Karpas-422 (cell line): ENCODE data around the gene RNF220. TPM values are rescaled to one million over a fixed set of nuclear protein-coding genes. Genes with fewer than 3 reads are reported as not detected.

ENCODE experiments used
- DNase-seq: peaks from one replicate; pipeline ENCODE4 v3.0.0-alpha.2; 2015
- H2AFZ ChIP-seq: fragments of 200-600 bp; sonication (generic); 2 replicates; pipeline ENCODE4 v1.6.1; 2014; ENCODE audit warnings: antibody characterized with exemption, low read length, mixed read lengths
- H3K27ac ChIP-seq: fragments of 200-600 bp; sonication (generic); 2 replicates; pipeline ENCODE4 v1.5.1; 2014; ENCODE audit warnings: mild to moderate bottlenecking, low read length, moderate library complexity
- H3K27me3 ChIP-seq: fragments of 200-600 bp; sonication (generic); 2 replicates; pipeline ENCODE4 v1.6.1; 2014; ENCODE audit warnings: low read length, mixed read lengths
- H3K36me3 ChIP-seq: fragments of 200-600 bp; sonication (generic); 2 replicates; pipeline ENCODE4 v1.6.1; 2014; ENCODE audit warnings: low read length, mixed read lengths; ENCODE audit not compliant: insufficient read depth
- H3K4me1 ChIP-seq: fragments of 200-600 bp; sonication (generic); 2 replicates; pipeline ENCODE4 v1.6.1; 2014; ENCODE audit warnings: mild to moderate bottlenecking, low read length, mixed read lengths
- H3K4me2 ChIP-seq: fragments of 200-600 bp; sonication (generic); 2 replicates; pipeline ENCODE4 v1.6.1; 2014; ENCODE audit warnings: low read length, low read depth, mild to moderate bottlenecking; ENCODE audit not compliant: poor library complexity, severe bottlenecking
- H3K4me3 ChIP-seq: fragments of 200-600 bp; sonication (generic); 2 replicates; pipeline ENCODE4 v1.5.1; 2014; ENCODE audit warnings: mild to moderate bottlenecking, antibody characterized with exemption, low read length, mixed read lengths
- H3K79me2 ChIP-seq: fragments of 200-600 bp; sonication (generic); 2 replicates; pipeline ENCODE4 v1.6.1; 2014; ENCODE audit warnings: mild to moderate bottlenecking, low read length, mixed read lengths
- H3K9ac ChIP-seq: fragments of 200-600 bp; sonication (generic); 2 replicates; pipeline ENCODE4 v1.6.0; 2014; ENCODE audit warnings: low read length
- H3K9me2 ChIP-seq: fragments of 200-600 bp; sonication (generic), shearing (Covaris generic); replicated peaks from 2 replicates; pipeline ENCODE4 v1.6.0; 2014; ENCODE audit warnings: mild to moderate bottlenecking, low read length, moderate library complexity; ENCODE audit not compliant: insufficient read depth
- H3K9me3 ChIP-seq: fragments of 300-700, 200-600 bp; sonication (generic); 2 replicates; pipeline ENCODE4 v1.6.1; 2014; ENCODE audit warnings: low read length, mixed read lengths
- H4K20me1 ChIP-seq: fragments of 200-600 bp; sonication (generic); 2 replicates; pipeline ENCODE4 v1.6.1; 2014; ENCODE audit warnings: mild to moderate bottlenecking, antibody characterized with exemption, low read length, low read depth; ENCODE audit not compliant: insufficient read depth
- total RNA-seq: library from RNA; depleted of rRNA; stranded (reverse); fragments of >200 nt; shearing (Covaris generic); gene quantifications from 2 replicates; pipeline ENCODE4 v1.2.3, GENCODE V29; 2014; ENCODE audit warnings: low replicate concordance

RNF220 gene
- total RNA-seq, 1 experiment from 2014 or later: 73.6 TPM

- peaks cover 11% of the 10 kb centered on the region for H3K4me1 ChIP-seq
- H3K79me2 ChIP-seq: no peaks in the 10 kb centered on the region
- no peaks in the 10 kb centered on the region for H3K36me3 ChIP-seq
- no peak overlapping the region for H2AFZ ChIP-seq
- no peak overlapping the region for H3K4me2 ChIP-seq
- no peaks in the 10 kb centered on the region for H3K9me2 ChIP-seq
- H3K4me3 ChIP-seq: no peak overlapping the region
- H4K20me1 ChIP-seq: no peaks in the 10 kb centered on the region
- no peak overlapping the region for H3K27ac ChIP-seq
- no peak overlapping the region for H3K9ac ChIP-seq
- H3K27me3 ChIP-seq: no peaks in the 10 kb centered on the region
- DNase-seq: no peak
- H3K9me3 ChIP-seq: no peaks in the 10 kb centered on the region
Measured at GRCh38 chr1:44433209-44433608, 28.2 kb downstream of the RNF220 start.

GRCh38 chr1:44436401-44437106 lies 31.5 kb downstream of the RNF220 start:
- Histone ChIP-seq H3K27ac (no peak overlapping the region), H3K36me3 (no peaks in the 10 kb centered on the region), H3K4me2 (no peak overlapping the region), H2AFZ (no peak overlapping the region), H3K4me1 (peaks cover 6% of the 10 kb centered on the region), H3K4me3 (no peak overlapping the region), H3K27me3 (no peaks in the 10 kb centered on the region), H3K79me2 (no peaks in the 10 kb centered on the region), H4K20me1 (no peaks in the 10 kb centered on the region), H3K9ac (no peak overlapping the region), H3K9me2 (no peaks in the 10 kb centered on the region), H3K9me3 (no peaks in the 10 kb centered on the region)
- no peak for DNase-seq

GRCh38 chr1:44437107-44437716 lies 32.2 kb downstream of the RNF220 start:
- Histone ChIP-seq H3K27ac (no peak overlapping the region), H3K79me2 (no peaks in the 10 kb centered on the region), H2AFZ (no peak overlapping the region), H3K9me2 (no peaks in the 10 kb centered on the region), H3K27me3 (no peaks in the 10 kb centered on the region), H3K36me3 (no peaks in the 10 kb centered on the region), H3K9ac (no peak overlapping the region), H3K4me1 (peaks cover 6% of the 10 kb centered on the region), H3K9me3 (no peaks in the 10 kb centered on the region), H4K20me1 (no peaks in the 10 kb centered on the region), H3K4me2 (no peak overlapping the region), H3K4me3 (no peak overlapping the region)
- no peak for DNase-seq

GRCh38 chr1:44442791-44443190 lies 37.7 kb downstream of the RNF220 start:
- Histone ChIP-seq H3K4me3 (no peak overlapping the region), H3K4me2 (no peak overlapping the region), H4K20me1 (no peaks in the 10 kb centered on the region), H3K79me2 (no peaks in the 10 kb centered on the region), H3K9me2 (no peaks in the 10 kb centered on the region), H3K27ac (no peak overlapping the region), H3K27me3 (no peaks in the 10 kb centered on the region), H3K36me3 (no peaks in the 10 kb centered on the region), H3K4me1 (no peaks in the 10 kb centered on the region), H2AFZ (no peak overlapping the region), H3K9me3 (no peaks in the 10 kb centered on the region), H3K9ac (no peak overlapping the region)
- DNase-seq: no peak

GRCh38 chr1:44447051-44447810 lies 42.2 kb downstream of the RNF220 start:
- Histone ChIP-seq H4K20me1 (no peaks in the 10 kb centered on the region), H3K9me2 (no peaks in the 10 kb centered on the region), H3K27ac (no peak overlapping the region), H3K9ac (no peak overlapping the region), H3K27me3 (no peaks in the 10 kb centered on the region), H3K4me1 (no peaks in the 10 kb centered on the region), H3K9me3 (no peaks in the 10 kb centered on the region), H3K36me3 (no peaks in the 10 kb centered on the region), H3K4me3 (no peak overlapping the region), H2AFZ (no peak overlapping the region), H3K4me2 (no peak overlapping the region), H3K79me2 (no peaks in the 10 kb centered on the region)
- DNase-seq: no peak

- Histone ChIP-seq H3K4me1 (no peaks in the 10 kb centered on the region), H3K36me3 (no peaks in the 10 kb centered on the region), H3K9me2 (no peaks in the 10 kb centered on the region), H3K79me2 (no peaks in the 10 kb centered on the region), H3K9me3 (no peaks in the 10 kb centered on the region), H3K27ac (no peak overlapping the region), H2AFZ (no peak overlapping the region), H4K20me1 (no peaks in the 10 kb centered on the region), H3K9ac (no peak overlapping the region), H3K4me2 (no peak overlapping the region), H3K4me3 (no peak overlapping the region), H3K27me3 (peaks cover 6% of the 10 kb centered on the region; the same call in 1 of the 2 replicates)
- DNase-seq: no peak
Measured at GRCh38 chr1:44453798-44454349, 48.8 kb downstream of the RNF220 start.

- Histone ChIP-seq H3K36me3 (no peaks in the 10 kb centered on the region), H3K4me3 (no peak overlapping the region), H3K9me3 (no peaks in the 10 kb centered on the region), H3K9ac (no peak overlapping the region), H4K20me1 (no peaks in the 10 kb centered on the region), H3K79me2 (no peaks in the 10 kb centered on the region), H3K27ac (no peak overlapping the region), H3K9me2 (no peaks in the 10 kb centered on the region), H3K4me1 (no peaks in the 10 kb centered on the region), H3K4me2 (no peak overlapping the region), H2AFZ (no peak overlapping the region), H3K27me3 (peaks cover 6% of the 10 kb centered on the region; the same call in 1 of the 2 replicates)
- DNase-seq: no peak
Measured at GRCh38 chr1:44454704-44455103, 49.6 kb downstream of the RNF220 start.
